ENCODE data around the gene GPR143.

GPR143 gene

GRCh38 chrX:9707306-9708033 lies 58.2 kb downstream of the GPR143 start:
- DNase-seq, result no peak

- DNase-seq, result no peak
Observed at GRCh38 chrX:9706421-9706820, 59.2 kb downstream of the GPR143 start.

GRCh38 chrX:9704876-9705465 lies 60.7 kb downstream of the GPR143 start:
- no peak for DNase-seq

- DNase-seq, result no peak
Observed at GRCh38 chrX:9703406-9703805, 62.2 kb downstream of the GPR143 start.

- DNase-seq, result no peak
Observed at GRCh38 chrX:9701790-9702189, 63.9 kb downstream of the GPR143 start.

- DNase-seq, result no peak
Observed at GRCh38 chrX:9700555-9700954, 65.1 kb downstream of the GPR143 start.

- DNase-seq, result no peak
Observed at GRCh38 chrX:9698576-9698975, 67.1 kb downstream of the GPR143 start.

GRCh38 chrX:9693307-9694001 lies 72.2 kb downstream of the GPR143 start:
- no peak for DNase-seq

- DNase-seq, result no peak
Observed at GRCh38 chrX:9690046-9690445, 75.6 kb downstream of the GPR143 start.

GRCh38 chrX:9688833-9689232 lies 76.8 kb downstream of the GPR143 start:
- no peak for DNase-seq

GRCh38 chrX:9687899-9688298 lies 77.7 kb downstream of the GPR143 start:
- no peak for DNase-seq

GRCh38 chrX:9683350-9683749 lies 82.3 kb downstream of the GPR143 start:
- DNase-seq, result no peak

- no peak for DNase-seq
Observed at GRCh38 chrX:9682861-9683260, 82.8 kb downstream of the GPR143 start.

- no peak for DNase-seq
Observed at GRCh38 chrX:9682456-9682855, 83.2 kb downstream of the GPR143 start.

- DNase-seq, result no peak
Observed at GRCh38 chrX:9681422-9681821, 84.2 kb downstream of the GPR143 start.

GRCh38 chrX:9681011-9681410 lies 84.6 kb downstream of the GPR143 start:
- DNase-seq, result no peak

- no peak for DNase-seq
Observed at GRCh38 chrX:9678215-9678965, 87.3 kb downstream of the GPR143 start.

- DNase-seq, result no peak
Observed at GRCh38 chrX:9677098-9677739, 88.4 kb downstream of the GPR143 start.

GRCh38 chrX:9676738-9677097 lies 88.9 kb downstream of the GPR143 start:
- no peak for DNase-seq

GRCh38 chrX:9676306-9676705 lies 89.3 kb downstream of the GPR143 start:
- no peak for DNase-seq
